HG03039 (cell line): Measurements from ENCODE around the gene DGKH.

Experiments used
- ATAC-seq: cut with Tn5 transposase; IDR thresholded peaks from one replicate; pipeline ENCODE4 v1.9.1; 2021; ENCODE audit warnings: mild to moderate bottlenecking, moderate library complexity; ENCODE audit not compliant: unreplicated experiment

The DGKH gene

DNA sequence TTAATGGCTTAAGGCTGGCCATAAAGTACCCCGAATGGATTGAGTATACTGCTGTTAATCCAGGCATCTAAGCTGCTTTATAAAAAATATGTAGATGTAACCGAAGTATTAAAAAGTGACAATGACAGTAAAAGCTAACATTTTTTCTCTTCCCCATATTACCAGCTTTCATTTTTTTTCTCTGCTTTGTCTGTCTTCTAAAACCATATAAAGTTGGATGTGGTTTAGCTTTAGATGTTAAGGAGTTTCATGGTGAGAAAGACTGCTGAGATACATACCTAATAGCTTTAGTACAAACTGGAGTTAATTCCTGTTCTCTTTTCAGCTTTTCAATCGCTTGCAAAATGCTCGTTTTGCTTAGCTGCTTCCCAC is 224.3 kb downstream of the DGKH start:
- no peak for ATAC-seq

DNA sequence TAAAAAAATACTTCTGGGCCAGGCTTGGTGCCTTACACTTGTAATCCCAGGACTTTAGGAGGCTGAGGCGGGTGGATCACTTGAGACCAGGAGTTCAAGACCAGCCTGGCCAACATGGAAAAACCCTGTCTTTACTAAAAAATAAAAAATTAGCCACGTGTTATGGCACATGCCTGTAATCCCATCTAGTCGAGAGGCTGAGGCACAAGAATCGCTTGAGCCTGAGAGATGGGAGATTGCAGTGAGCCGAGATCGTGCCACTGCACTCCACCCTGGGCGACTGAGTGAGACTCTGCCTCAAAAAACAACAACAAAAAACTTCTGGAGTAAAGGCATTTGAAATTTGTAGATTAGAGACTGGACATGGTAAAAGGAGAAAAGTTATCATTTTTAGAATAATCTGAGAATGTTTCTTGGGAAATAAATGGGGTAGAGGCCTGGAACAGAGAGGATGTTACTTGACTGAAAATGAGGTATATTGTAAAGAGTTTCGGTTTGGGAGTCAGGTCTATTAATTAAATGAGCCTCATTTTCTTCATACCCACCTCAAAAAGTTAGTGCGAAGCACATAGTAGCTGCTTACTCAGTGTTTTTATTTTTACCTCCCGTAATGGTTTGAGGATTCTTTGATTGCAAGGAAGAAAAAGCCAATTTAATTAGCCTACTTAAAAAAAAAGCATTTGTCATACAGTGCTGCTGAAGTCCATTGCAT is 226.1 kb downstream of the DGKH start:
- ATAC-seq = no peak

DNA sequence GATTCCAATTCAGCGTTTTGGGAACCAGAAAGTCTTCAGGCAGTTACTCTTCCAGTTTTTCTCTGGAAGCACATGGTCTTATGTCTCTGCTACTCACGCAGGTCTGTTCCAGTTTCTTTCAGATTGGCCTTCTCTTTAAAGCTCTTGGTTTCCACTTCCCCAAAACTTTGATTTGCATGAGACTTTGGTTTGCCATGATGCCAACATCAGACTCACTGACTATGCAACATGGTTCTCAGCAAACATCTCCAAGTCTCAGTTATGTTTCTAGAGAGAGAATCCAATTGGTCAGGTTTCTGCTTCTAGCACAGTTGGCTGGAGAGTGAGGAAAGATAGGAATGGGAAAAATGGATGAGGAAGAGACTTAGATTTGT is 226.6 kb downstream of the DGKH start:
- no peak for ATAC-seq

DNA sequence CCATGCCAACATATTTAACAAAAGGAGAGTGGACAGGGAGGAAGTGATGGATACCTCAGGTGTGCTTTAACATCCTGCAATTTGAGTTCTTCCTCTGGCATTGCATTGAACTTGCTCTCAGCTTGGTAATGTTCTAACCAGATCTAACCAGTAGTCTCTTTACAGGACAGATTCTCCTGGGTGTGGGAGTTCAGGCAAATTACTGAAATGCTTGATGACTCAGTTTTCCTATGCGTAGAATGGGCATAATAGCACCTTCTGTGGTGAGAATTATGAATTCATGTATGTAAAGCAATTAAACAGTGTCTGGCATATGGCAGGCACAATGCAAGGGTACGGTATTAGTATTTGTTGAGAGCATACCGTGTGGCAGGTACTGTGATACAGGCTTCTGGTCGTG is 227.1 kb downstream of the DGKH start:
- ATAC-seq = no peak

DNA sequence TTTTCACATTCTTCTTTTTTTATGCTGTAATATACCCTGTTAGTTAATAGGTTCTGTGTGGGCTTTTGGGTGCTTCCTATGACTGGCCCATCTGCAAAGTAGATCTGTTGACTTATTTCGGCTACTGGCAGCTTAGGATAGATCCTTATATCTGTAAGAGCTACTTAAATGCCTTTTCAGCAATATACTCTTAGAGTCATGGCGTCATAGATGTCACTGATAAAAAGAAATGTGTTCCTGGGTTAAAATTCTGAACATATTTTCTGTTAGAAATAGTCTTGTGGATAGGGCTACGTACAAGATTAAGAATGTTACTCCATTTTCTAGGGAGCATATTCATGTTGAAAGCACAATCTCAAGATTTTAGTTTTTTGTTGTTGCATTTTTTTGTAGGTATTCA is 228.2 kb downstream of the DGKH start:
- ATAC-seq = no peak

DNA sequence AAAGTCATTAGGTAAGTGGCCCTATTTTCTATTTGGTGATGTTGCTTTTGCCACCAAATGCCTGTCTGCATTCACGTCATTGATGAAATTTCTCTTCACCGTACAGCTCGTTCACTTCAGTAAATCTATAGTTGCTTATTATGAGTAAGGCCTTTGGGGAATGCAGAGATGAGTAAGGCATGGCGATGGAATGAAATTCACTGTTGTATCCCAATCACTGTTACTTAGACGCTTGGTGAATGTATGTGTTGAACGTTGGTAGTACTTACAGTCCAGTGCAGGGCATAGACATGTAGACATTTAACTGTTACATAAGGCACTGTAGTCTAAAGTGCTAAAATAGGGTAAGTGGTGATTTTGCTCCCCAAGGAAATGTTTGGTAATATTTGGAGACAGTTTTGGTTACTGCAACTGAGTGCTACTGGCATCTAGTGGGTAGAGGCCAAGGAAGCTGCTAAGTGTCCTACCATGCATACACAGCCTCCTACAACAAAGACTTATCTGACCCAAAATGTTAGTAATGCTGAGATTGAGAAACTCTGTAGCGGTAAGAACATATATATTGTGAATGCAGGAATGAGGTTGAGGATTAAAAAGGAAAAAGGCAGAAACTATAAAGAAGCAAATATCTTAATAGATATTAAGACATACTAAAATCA is 229.3 kb downstream of the DGKH start:
- ATAC-seq = no peak

DNA sequence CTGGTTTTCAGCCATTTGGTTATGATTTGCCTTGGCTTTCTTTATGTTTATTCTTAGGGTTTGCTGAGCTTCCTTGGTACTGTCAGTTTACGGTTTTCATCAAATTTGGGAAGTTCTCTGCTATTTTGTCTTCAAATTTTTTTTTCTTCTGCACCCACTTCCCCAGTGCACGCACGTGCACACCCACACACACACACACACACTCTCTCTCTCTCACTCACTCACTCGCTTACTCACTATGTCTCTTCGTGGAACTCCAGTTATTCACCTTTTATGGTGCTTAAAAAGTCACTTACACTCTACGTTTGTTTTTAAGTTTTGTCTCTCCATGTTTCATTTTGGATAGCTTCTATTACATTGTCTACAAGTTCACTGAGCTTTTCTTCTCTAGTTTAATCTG is 230.6 kb downstream of the DGKH start:
- ATAC-seq = no peak

DNA sequence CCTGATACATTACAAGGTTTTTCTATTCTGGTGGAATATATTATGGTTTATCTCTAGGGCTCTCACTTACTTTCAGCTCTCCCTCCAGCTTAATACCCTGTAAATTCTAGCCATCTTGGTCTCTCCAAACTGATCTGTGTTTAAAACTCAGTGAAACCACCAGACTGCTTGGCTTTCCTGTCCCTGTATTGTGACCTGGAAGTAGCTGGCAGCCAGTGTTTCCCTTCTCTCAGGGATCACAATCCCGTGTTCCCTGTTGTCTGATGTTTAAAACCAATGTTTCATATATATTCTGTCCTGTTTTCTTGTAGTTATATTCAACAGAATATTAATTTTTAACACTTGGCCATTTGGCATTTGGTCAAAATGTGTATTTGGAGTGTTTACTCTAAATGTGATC is 231.5 kb downstream of the DGKH start:
- ATAC-seq = no peak

DNA sequence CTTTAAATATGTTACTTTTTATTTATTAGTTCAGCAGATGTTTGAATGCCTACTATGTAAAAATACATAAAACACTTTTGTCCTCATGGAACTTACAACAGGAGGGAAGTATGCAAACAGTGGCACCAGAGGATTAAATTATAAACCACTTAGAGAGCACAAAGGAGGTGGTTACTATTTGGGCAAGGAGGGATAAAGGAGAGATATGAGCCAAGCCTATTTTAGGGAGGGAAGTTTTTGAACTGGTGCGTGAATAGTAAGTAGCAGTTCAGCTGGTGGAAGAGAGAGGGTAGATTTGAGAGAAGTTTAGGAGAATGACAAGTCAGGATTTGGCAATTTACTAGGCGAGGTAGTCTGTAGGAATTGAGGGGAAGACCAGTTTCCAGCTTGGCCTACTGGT is 232.1 kb downstream of the DGKH start:
- ATAC-seq = no peak

DNA sequence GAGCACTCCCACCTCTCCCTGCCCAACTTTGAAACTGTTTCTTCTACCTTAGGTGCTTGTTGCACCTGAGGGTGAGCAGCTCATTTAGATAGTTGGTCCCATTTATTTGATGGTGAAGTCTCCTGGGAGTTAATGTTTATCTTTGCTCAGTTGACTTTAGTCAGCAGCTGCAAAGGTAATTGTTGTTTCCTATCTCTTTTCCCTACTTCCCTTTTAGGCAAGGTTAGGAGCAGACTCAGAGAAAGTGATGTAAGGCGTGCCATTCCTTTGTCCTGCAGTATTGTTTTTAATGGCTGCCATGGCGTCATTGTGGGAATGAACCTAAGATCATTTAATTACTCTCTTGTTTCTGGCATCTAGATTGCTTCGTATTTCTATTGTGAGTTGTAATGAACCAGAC is 235.1 kb downstream of the DGKH start:
- ATAC-seq = no peak

DNA sequence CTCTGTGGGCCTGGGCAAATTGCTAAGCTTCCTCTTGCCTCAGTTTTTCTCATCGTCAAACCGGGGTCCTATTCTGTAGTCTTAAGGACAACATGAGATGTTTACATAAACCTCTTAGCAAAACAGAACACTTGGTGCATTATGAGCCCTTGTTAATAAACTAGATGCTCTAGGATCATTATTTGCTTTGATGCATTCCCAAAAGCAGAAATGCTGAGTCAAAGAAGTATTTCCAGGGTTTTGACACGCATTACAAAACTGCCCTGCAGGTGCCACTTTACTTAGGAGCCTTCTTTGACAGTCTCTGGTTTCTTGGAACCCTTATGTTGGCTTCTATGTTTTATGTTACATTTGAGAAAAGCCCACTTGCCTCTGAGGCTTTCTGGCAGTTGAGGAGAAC is 235.6 kb downstream of the DGKH start:
- no peak for ATAC-seq
